Gastrocnemius medialis (tissue), 4 donors: ENCODE measurements around the gene KCTD3. TPM values are rescaled to one million over a fixed set of nuclear protein-coding genes. Genes with fewer than 3 reads are reported as not detected.

ENCODE experiments used
- ATAC-seq, 2 donors: fragments of 150-250 bp; one replicate each; pipeline ENCODE4 v1.9.1; 2016
- DNase-seq, 2 donors: peaks; one replicate each; pipeline ENCODE4 v3.0.0-alpha.2; 2019
- H3K27ac ChIP-seq, 4 donors: fragments of 200-600 bp; sonication (generic); 1 replicate in 1 of 4; 2 replicates in 3 of 4; pipeline ENCODE4 v1.5.1; 2016 to 2018; ENCODE audit warnings: mild to moderate bottlenecking in 2 of 4, moderate library complexity in 1 of 4
- H3K27me3 ChIP-seq, 3 donors: fragments of 200-600 bp; sonication (generic) in 2 of 3; 1 replicate in 1 of 3; 2 replicates in 2 of 3; pipeline versions ENCODE4 v1.5.1 to v1.6.0; 2016 to 2019; ENCODE audit warnings: mild to moderate bottlenecking in 1 of 3, moderate library complexity in 1 of 3
- H3K36me3 ChIP-seq, 2 donors: fragments of 200-600 bp; sonication (generic) in 1 of 2; one replicate each; pipeline ENCODE4 v1.5.1; 2017 to 2018
- H3K4me1 ChIP-seq, 2 donors: fragments of 200-600 bp; sonication (generic) in 1 of 2; one replicate each; pipeline ENCODE4 v1.5.1; 2016 to 2017; ENCODE audit warnings: mild to moderate bottlenecking in 2 of 2
- H3K4me3 ChIP-seq, 4 donors: fragments of 200-600 bp; sonication (generic) in 3 of 4; 1 replicate in 1 of 4; 2 replicates in 3 of 4; pipeline ENCODE4 v1.5.1; 2016 to 2019; ENCODE audit warnings: mild to moderate bottlenecking in 2 of 4
- H3K9me3 ChIP-seq, 3 donors: fragments of 200-600 bp; sonication (generic) in 2 of 3; 1 replicate in 1 of 3; 2 replicates in 2 of 3; pipeline ENCODE4 v1.5.1; 2016 to 2019
- CTCF ChIP-seq, 5 experiments: fragments of 450-650 bp in 3 of 5; fragments of 200-600 bp in 2 of 5; sonication (generic) in 2 of 5; IDR thresholded peaks in 4 of 5; conservative IDR thresholded peaks in 1 of 5; 1 replicate in 4 of 5; 2 replicates in 1 of 5; pipeline ENCODE4 v1.5.1; 2016 to 2019; ENCODE audit warnings: antibody characterized with exemption in 5 of 5, mild to moderate bottlenecking in 3 of 5, moderate library complexity in 3 of 5
- POLR2A ChIP-seq, 2 donors: fragments of 450-650 bp; IDR thresholded peaks; one replicate each; pipeline ENCODE4 v1.6.1; 2017; ENCODE audit warnings: antibody characterized with exemption in 2 of 2, mild to moderate bottlenecking in 2 of 2, moderate library complexity in 2 of 2
- in situ Hi-C, 4 donors: fragments of 200-750 bp; cut with MboI; loops; one replicate each; pipeline versions ENCODE4 v1.15.0 to v1.8.0; 2017; ENCODE audit warnings: low sequenced_read_pairs in 4 of 4
- intact Hi-C: fragments of 100-400 bp; cut with DNase I; formaldehyde crosslinking; loops from one replicate; pipeline ENCODE4 v1.15.1; 2023; ENCODE audit warnings: low total_unique reads
- total RNA-seq, 4 donors: library from RNA; depleted of rRNA; stranded (reverse); fragments of >200 nt; gene quantifications; one replicate each; pipeline versions ENCODE4 v1.1.0 to v1.2.3, GENCODE V29; 2016

The KCTD3 gene
- total RNA-seq, 4 donors from 2014 or later = 16.6 to 26.7 (median 20.7) TPM

- DNase-seq = no peak
- Histone ChIP-seq H3K9me3 (no peaks in the 10 kb centered on the region), H3K27ac (no peak overlapping the region), H3K36me3 (peaks cover 4 to 41% of the 10 kb centered on the region in 2 donors), H3K4me1 (no peaks in the 10 kb centered on the region), H3K27me3 (no peaks in the 10 kb centered on the region), H3K4me3 (no peak overlapping the region)
- intact Hi-C loops = no loop called here
- ATAC-seq = no peak
- TF ChIP-seq CTCF (IDR thresholded peaks at IDR 0.05 in 4 of 5, conservative IDR thresholded peaks at IDR 0.05 in 1 of 5) (peak in 2 of 5 experiments; percentile 14 to 40), POLR2A (IDR thresholded peaks at IDR 0.05) (no peak)
- in situ Hi-C loops = no loop called here
Observed at GRCh38 chr1:215606564-215607168, 39.6 kb downstream of the KCTD3 start.

- intact Hi-C loops = no loop called here
- H3K4me3 ChIP-seq = no peak overlapping the region
- peaks cover 4 to 43% of the 10 kb centered on the region in 2 donors for H3K36me3 ChIP-seq
Observed at GRCh38 chr1:215607412-215607811, 40.3 kb downstream of the KCTD3 start.

GRCh38 chr1:215608646-215609045 lies 41.5 kb downstream of the KCTD3 start:
- DNase-seq (no peak), ATAC-seq (no peak)
- no peak for TF ChIP-seq POLR2A (IDR thresholded peaks at IDR 0.05)
- no peak for TF ChIP-seq CTCF (IDR thresholded peaks at IDR 0.05 in 4 of 5, conservative IDR thresholded peaks at IDR 0.05 in 1 of 5)
- H3K4me3 ChIP-seq = no peak overlapping the region
- no peaks in the 10 kb centered on the region for H3K27me3 ChIP-seq
- intact Hi-C loops = no loop called here
- H3K36me3 ChIP-seq = peaks cover 6 to 53% of the 10 kb centered on the region in 2 donors
- H3K4me1 ChIP-seq = no peaks in the 10 kb centered on the region
- in situ Hi-C loops = no loop called here
- H3K9me3 ChIP-seq = no peaks in the 10 kb centered on the region
- no peak overlapping the region for H3K27ac ChIP-seq

More at GRCh38 chr1:215607412-215607811, 40.3 kb downstream of the KCTD3 start:
- no peaks in the 10 kb centered on the region for H3K4me1 ChIP-seq
- H3K27me3 ChIP-seq = no peaks in the 10 kb centered on the region
- no peak overlapping the region for H3K27ac ChIP-seq
- in situ Hi-C loops = no loop called here
- no peak for ATAC-seq
- TF ChIP-seq POLR2A (IDR thresholded peaks at IDR 0.05) (no peak), CTCF (IDR thresholded peaks at IDR 0.05 in 4 of 5, conservative IDR thresholded peaks at IDR 0.05 in 1 of 5) (no peak)
- DNase-seq = no peak
- H3K9me3 ChIP-seq = no peaks in the 10 kb centered on the region

GRCh38 chr1:215612391-215612790 lies 45.3 kb downstream of the KCTD3 start:
- Histone ChIP-seq H3K9me3 (no peaks in the 10 kb centered on the region), H3K4me1 (no peaks in the 10 kb centered on the region), H3K4me3 (no peak overlapping the region), H3K27me3 (no peaks in the 10 kb centered on the region), H3K27ac (no peak overlapping the region), H3K36me3 (peaks cover 2 to 41% of the 10 kb centered on the region in 2 donors)
- ATAC-seq = no peak
- TF ChIP-seq POLR2A (IDR thresholded peaks at IDR 0.05) = no peak
- TF ChIP-seq CTCF (IDR thresholded peaks at IDR 0.05 in 4 of 5, conservative IDR thresholded peaks at IDR 0.05 in 1 of 5) = no peak
- in situ Hi-C loops = no loop called here
- no peak for DNase-seq
- intact Hi-C loops = no loop called here

GRCh38 chr1:215617979-215618378 lies 50.9 kb downstream of the KCTD3 start:
- H3K4me3 ChIP-seq = no peak overlapping the region
- TF ChIP-seq CTCF (IDR thresholded peaks at IDR 0.05 in 4 of 5, conservative IDR thresholded peaks at IDR 0.05 in 1 of 5) (no peak), POLR2A (IDR thresholded peaks at IDR 0.05) (no peak)
- H3K36me3 ChIP-seq = peaks cover 9 to 41% of the 10 kb centered on the region in 2 donors
- in situ Hi-C loops (no loop called here), intact Hi-C loops (no loop called here)
- DNase-seq = no peak
- no peak overlapping the region for H3K27ac ChIP-seq
- H3K27me3 ChIP-seq = no peaks in the 10 kb centered on the region
- no peaks in the 10 kb centered on the region for H3K4me1 ChIP-seq
- H3K9me3 ChIP-seq = no peaks in the 10 kb centered on the region
- no peak for ATAC-seq
